Measurements from ENCODE around the gene CASQ2. TPM values are rescaled to one million over a fixed set of nuclear protein-coding genes. Genes with fewer than 3 reads are reported as not detected.
A peak's percentile ranks its signal among the peaks of the same experiment; 100 is the strongest.

CASQ2 gene
- total and polyA plus RNA-seq, 9 of the 15 experiments (the other 6 are each of a cell fraction or from before 2014, with no cell fraction given), result not detected

- TF ChIP-seq CLOCK (CRISPR knock-in tag; IDR thresholded peaks at IDR 0.05; ENCODE audit: borderline replicate concordance) (no peak), SNRNP70 (optimal IDR thresholded peaks at IDR 0.05; ENCODE audit: low read depth, low read length) (no peak), ZNF445 (CRISPR knock-in tag; IDR thresholded peaks at IDR 0.05; ENCODE audit: low read depth) (no peak), KDM2B (CRISPR knock-in tag; IDR thresholded peaks at IDR 0.05) (no peak), GATAD2B (IDR thresholded peaks at IDR 0.05; ENCODE audit: borderline replicate concordance) (no peak), NR4A1 (CRISPR knock-in tag; IDR thresholded peaks at IDR 0.05) (no peak), NR4A1 (tag; IDR thresholded peaks at IDR 0.05) (no peak), HBP1 (CRISPR knock-in tag; IDR thresholded peaks at IDR 0.05) (no peak), TEAD4 (IDR thresholded peaks at IDR 0.05; ENCODE audit: low read length) (no peak), TEAD4 (CRISPR knock-in tag; IDR thresholded peaks at IDR 0.05; ENCODE audit: borderline replicate concordance) (no peak), GTF2A2 (tag; IDR thresholded peaks at IDR 0.05) (no peak), CREBBP (IDR thresholded peaks at IDR 0.05; ENCODE audit: low read depth, low read length) (no peak), REST (IDR thresholded peaks at IDR 0.05; ENCODE audit: borderline replicate concordance) (peak; percentile 65), REST (CRISPR knock-in tag; IDR thresholded peaks at IDR 0.05; ENCODE audit: low read depth) (no peak), SMC3 (conservative IDR thresholded peaks at IDR 0.05; ENCODE audit: insufficient read depth, low read depth, low read length) (0 out of 2 replicates have a peak, but pooled peaks have one; percentile 29)
Observed at GRCh38 chr1:115677565-115677964, 90.9 kb downstream of the CASQ2 start (continued).

Measured in K562 (cell line).